GM23248 (cell line): Measurements from ENCODE around the gene LECT2.

Experiments used
- EZH2 ChIP-seq: fragments of 200-600 bp; sonication (generic); IDR thresholded peaks from 2 replicates; pipeline ENCODE4 v1.6.1; 2018; ENCODE audit warnings: antibody characterized with exemption, mild to moderate bottlenecking; ENCODE audit not compliant: insufficient read depth, poor library complexity, severe bottlenecking
- EZH2phosphoT487 ChIP-seq: fragments of 200-600 bp; sonication (generic); IDR thresholded peaks from 2 replicates; pipeline ENCODE4 v1.6.1; 2018; ENCODE audit warnings: antibody characterized with exemption, moderate library complexity, mild to moderate bottlenecking, low read depth; ENCODE audit not compliant: insufficient read depth

DNA sequence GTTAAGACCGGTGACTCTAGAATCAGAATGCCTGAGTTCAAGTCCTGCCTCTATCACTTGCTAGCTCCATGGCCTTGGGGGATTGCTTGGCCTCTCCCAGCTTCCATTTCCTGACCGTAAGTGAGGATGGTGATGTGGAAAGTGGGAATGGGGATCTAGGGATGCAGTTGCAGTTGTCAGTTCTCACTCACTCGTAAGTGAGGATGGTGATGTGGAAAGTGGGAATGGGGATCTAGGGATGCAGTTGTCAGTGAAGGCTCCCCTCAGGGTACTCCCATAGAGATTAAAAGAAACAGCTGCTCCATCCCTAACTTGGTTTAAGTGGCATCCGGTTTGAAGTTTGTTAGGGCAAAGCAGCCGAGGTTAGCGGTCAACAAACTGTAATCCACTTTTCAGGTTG is 56.1 kb downstream of the LECT2 start:
- no peak for TF ChIP-seq EZH2
- TF ChIP-seq EZH2phosphoT487 = no peak
